Testis (tissue), 3 donors: Measurements from ENCODE around the gene COG2. TPM values are rescaled to one million over a fixed set of nuclear protein-coding genes. Genes with fewer than 3 reads are reported as not detected.
"Not testable (repeated sequence)": the region's sequence is repeated elsewhere in the genome, so short reads cannot be mapped to it uniquely, and the experiment has no call there.

ENCODE experiments used
- DNase-seq: peaks from one replicate; pipeline ENCODE4 v3.0.0-alpha.2; 2019
- H3K27ac ChIP-seq, 2 donors: fragments of 200-600 bp; sonication (generic); one replicate each; pipeline ENCODE4 v1.5.1; 2019
- H3K27me3 ChIP-seq: fragments of 200-600 bp; sonication (generic); one replicate; pipeline ENCODE4 v1.5.1; 2019
- H3K36me3 ChIP-seq: fragments of 200-600 bp; sonication (generic); one replicate; pipeline ENCODE4 v1.5.1; 2017; ENCODE audit warnings: low read depth; ENCODE audit errors: missing control alignments
- H3K4me1 ChIP-seq: fragments of 200-600 bp; sonication (generic); one replicate; pipeline ENCODE4 v1.5.1; 2019
- H3K4me3 ChIP-seq, 2 donors: fragments of 200-600 bp; sonication (generic); one replicate each; pipeline ENCODE4 v1.5.1; 2017 to 2019
- H3K9me3 ChIP-seq: fragments of 200-600 bp; sonication (generic); one replicate; pipeline ENCODE4 v1.5.1; 2017
- CTCF ChIP-seq, 3 experiments: fragments of 450-650 bp in 2 of 3; fragments of 200-600 bp in 1 of 3; sonication (generic) in 1 of 3; IDR thresholded peaks; one replicate each; pipeline ENCODE4 v1.5.1; 2016 to 2019; ENCODE audit warnings: antibody characterized with exemption in 3 of 3, mild to moderate bottlenecking in 2 of 3, moderate library complexity in 1 of 3
- POLR2A ChIP-seq: fragments of 450-650 bp; IDR thresholded peaks from one replicate; pipeline ENCODE4 v1.6.1; 2017; ENCODE audit warnings: antibody characterized with exemption, mild to moderate bottlenecking, moderate library complexity
- WGBS, 2 donors: methylation state at CpG; one replicate each; pipeline ENCODE4 v1.1.5; 2018; 5-methylcytosine and 5-hydroxymethylcytosine counted together
- intact Hi-C: fragments of 100-400 bp; cut with DNase I; formaldehyde crosslinking; loops from one replicate; pipeline ENCODE4 v1.15.1; 2023; ENCODE audit warnings: low total_unique reads
- polyA plus RNA-seq: library from polyadenylated mRNA; stranded (reverse); fragments of 350-450 nt; fragmentation: Illumina TruSeq; extraction: RNeasy Lipid Tissue Mini Kit (QIAGEN cat#74804); gene quantifications from one replicate; pipeline ENCODE4 v1.2.3, GENCODE V29; 2014; ENCODE audit warnings: low read depth, low replicate concordance; ENCODE audit not compliant: insufficient read depth
- total RNA-seq, 2 donors: library from RNA; depleted of rRNA; stranded (reverse); fragments of >200 nt; gene quantifications; one replicate each; pipeline ENCODE4 v1.2.3, GENCODE V29; 2016

Gene COG2
- total and polyA plus RNA-seq, 3 donors from 2014 or later, result 23.7 to 34.6 (median 29.4) TPM

GRCh38 chr1:230596306-230596705 lies 46.0 kb upstream of the COG2 start:
- TF ChIP-seq CTCF (IDR thresholded peaks at IDR 0.05) (no peak), POLR2A (no peak)
- H3K4me1 ChIP-seq, result no peaks in the 10 kb centered on the region
- no peak for DNase-seq
- no peaks in the 10 kb centered on the region for H3K36me3 ChIP-seq
- no peaks in the 10 kb centered on the region for H3K9me3 ChIP-seq
- H3K27ac ChIP-seq, result no peak overlapping the region
- no peaks in the 10 kb centered on the region for H3K27me3 ChIP-seq
- WGBS, 2 donors, result 85 to 89% methylated on average over 2 of the region's 2 CpGs
- intact Hi-C loops, result no loop called here
- H3K4me3 ChIP-seq, result no peak overlapping the region

- intact Hi-C loops, result no loop called here
- H3K36me3 ChIP-seq, result no peaks in the 10 kb centered on the region
- TF ChIP-seq POLR2A (no peak), CTCF (IDR thresholded peaks at IDR 0.05) (no peak)
- no peak for DNase-seq
- H3K4me1 ChIP-seq, result no peaks in the 10 kb centered on the region
- H3K9me3 ChIP-seq, result no peaks in the 10 kb centered on the region
- no peak overlapping the region for H3K4me3 ChIP-seq
- no peak overlapping the region for H3K27ac ChIP-seq
- H3K27me3 ChIP-seq, result no peaks in the 10 kb centered on the region
Measured at GRCh38 chr1:230598745-230599144, 43.5 kb upstream of the COG2 start.

GRCh38 chr1:230599926-230600656 lies 42.2 kb upstream of the COG2 start:
- no peaks in the 10 kb centered on the region for H3K27me3 ChIP-seq
- intact Hi-C loops, result no loop called here
- no peak for TF ChIP-seq POLR2A
- TF ChIP-seq CTCF (IDR thresholded peaks at IDR 0.05), result no peak

GRCh38 chr1:230600657-230601400 lies 41.5 kb upstream of the COG2 start:
- WGBS, 2 donors, result 90 to 94% methylated on average over 2 of the region's 2 CpGs
- H3K4me3 ChIP-seq, DNase-seq, intact Hi-C loops, H3K9me3 ChIP-seq, H3K36me3 ChIP-seq, H3K4me1 ChIP-seq, H3K27ac ChIP-seq, H3K27me3 ChIP-seq: not testable (repeated sequence)

More at GRCh38 chr1:230599926-230600656, 42.2 kb upstream of the COG2 start:
- H3K27ac ChIP-seq, result no peak overlapping the region
- H3K9me3 ChIP-seq, result no peaks in the 10 kb centered on the region
- H3K4me1 ChIP-seq, result no peaks in the 10 kb centered on the region
- no peaks in the 10 kb centered on the region for H3K36me3 ChIP-seq
- 87 to 91% methylated on average over 4 of the region's 4 CpGs for WGBS, 2 donors
- no peak for DNase-seq
- no peak overlapping the region for H3K4me3 ChIP-seq

GRCh38 chr1:230609208-230609607 lies 33.1 kb upstream of the COG2 start:
- Histone ChIP-seq H3K27ac (no peak overlapping the region), H3K4me1 (no peaks in the 10 kb centered on the region), H3K9me3 (no peaks in the 10 kb centered on the region), H3K4me3 (no peak overlapping the region), H3K27me3 (no peaks in the 10 kb centered on the region), H3K36me3 (no peaks in the 10 kb centered on the region)
- TF ChIP-seq POLR2A (no peak), CTCF (IDR thresholded peaks at IDR 0.05) (no peak)
- intact Hi-C loops, result no loop called here
- DNase-seq, result no peak
- 75 to 76% methylated on average over 2 of the region's 2 CpGs for WGBS, 2 donors
